Stimulated activated CD8-positive, alpha-beta memory T cell treated with anti-CD3 and anti-CD28 coated beads, Interleukin-15, amount 100 ng/mL, for 24 hours (primary cell): Measurements from ENCODE around the gene LTK.

Experiments
- DNase-seq: peaks from one replicate; pipeline ENCODE4 v3.0.0-alpha.2; 2020; ENCODE audit warnings: low read depth

The LTK gene

DNA sequence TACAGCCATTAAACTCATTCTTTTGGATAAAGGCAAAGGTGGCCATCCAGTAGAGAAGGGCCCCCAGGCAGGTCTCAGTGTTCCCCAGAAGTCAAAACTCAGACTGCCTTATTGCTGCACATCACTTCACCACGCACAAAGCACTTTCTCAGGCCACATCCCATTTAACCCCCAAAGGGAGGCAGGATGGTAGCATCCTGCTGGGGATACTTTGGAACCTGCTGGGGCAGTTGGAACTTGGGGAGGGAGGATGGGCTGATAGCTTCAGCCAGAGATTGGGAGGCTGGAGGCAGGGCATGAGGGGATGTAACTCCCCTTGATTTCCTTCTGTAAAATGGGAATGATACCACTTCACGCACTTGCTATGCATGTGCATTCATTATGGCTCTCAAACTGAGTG lies 15.0 kb downstream of the LTK start:
- DNase-seq, result no peak

DNA sequence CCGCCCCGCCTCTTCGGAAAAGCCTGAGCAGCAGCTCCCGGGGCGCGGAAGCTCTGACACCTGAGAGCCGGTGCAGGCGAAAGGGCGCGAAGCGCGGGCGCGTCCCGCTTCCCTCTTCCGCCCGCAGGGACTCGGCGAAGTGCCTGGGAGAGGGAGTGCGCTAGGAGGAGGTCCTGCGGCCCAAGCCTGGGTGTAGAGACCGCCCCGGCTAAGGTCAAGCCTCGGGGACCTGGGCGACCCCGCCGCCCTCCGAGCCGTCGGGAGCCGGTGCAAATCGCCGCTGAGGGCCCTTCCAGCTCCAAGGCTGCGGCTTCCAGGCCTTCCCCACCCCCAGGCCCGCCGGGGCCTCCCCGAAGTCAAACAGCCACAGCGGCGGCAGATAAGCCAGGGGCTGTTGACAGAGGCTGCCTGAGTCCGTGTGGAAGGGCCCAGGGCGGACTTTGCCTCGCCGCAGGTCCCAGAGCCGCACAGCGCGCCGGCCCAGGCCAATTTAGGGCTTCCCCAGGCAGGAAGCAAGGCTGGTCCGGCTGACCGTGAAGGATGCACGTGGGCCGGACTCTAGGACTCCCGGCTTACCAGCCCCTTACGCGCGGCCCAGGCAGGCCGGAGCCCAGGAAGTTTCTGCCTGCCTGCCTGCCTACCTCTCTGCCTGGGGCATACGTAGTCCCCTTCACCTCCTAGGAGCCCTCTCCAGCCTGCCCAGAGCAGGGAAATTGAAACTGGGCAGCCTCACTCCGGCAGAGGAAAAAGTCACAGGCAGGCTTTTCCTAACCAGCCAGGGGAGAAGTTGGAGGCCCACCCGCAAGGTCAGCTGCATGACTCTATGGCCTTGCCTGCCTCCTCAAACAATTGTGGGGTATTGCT lies 17.7 kb downstream of the LTK start:
- no peak for DNase-seq

DNA sequence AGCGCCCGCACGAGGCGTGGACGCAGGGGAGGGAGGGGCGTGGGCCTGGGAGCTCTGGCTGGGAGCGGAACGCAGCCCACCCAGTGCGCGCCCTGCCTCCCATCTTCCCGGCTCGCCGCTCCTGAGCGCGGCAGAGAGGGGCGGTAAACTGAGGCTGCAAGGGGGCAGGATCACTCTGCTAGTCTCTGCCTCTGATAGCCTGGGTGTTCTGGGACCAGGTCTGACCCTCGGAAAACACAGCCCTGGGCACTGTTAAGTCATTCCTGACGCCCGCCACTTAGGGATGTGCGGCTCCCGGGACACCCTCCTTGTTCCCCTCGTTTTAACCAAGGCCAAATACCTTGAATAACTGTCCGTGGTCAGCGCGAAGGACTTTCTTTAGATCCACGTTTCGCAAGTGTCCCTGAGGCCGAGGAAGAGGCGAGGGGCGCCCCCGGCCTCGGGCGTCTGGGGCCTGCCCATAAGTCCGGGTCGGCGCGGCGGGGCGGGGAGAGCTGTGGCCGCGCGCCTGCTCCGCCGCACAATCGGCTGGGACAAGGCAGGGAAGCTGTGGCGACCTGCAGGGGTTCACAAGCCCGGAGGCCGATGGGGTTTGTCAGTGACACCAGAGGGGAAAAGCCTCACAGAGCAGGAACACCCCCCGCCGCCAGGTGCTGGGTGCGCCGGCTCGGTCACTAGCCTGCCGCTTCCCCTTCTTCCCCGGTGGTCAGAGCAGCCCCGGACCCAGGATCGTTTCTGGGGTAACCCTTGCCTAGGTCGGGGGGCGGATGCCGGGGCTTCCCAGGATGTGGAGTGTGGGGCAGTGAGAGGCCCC lies 18.5 kb downstream of the LTK start:
- no peak for DNase-seq

DNA sequence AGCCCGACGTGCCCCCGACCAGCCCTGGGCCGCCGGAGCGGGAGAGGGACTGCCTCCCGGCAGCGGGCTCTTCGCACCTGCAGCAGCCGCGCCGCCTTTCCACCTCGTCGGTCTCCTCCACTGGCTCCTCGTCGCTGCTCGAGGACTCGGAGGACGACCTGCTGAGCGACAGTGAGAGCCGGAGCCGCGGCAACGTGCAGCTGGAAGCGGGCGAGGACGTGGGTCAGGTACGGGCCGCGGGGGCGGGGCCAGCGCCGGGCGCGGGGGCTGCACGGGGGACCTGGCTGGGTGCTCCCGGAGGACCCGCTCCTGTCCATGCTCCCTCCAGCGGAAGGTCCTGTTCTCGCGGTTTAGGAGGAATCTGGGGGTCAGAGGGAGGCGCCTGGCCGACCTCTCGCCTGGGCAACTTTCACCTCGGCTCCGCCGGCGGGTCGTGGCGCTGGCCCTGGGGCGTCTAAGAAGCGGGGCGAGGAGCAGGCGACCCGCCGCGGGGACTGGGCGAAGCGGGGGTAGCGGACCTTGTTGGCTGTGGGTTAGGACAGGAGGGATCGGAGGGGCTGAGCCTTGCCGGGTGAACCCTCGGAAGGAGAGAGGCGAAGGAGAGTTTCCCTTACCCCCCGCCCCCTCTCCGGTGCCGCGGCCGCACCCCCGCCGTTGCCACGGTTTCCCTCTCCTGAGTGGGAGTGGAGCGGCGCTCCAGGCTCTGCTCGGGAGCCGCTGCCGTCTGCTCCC lies 19.3 kb downstream of the LTK start:
- no peak for DNase-seq

DNA sequence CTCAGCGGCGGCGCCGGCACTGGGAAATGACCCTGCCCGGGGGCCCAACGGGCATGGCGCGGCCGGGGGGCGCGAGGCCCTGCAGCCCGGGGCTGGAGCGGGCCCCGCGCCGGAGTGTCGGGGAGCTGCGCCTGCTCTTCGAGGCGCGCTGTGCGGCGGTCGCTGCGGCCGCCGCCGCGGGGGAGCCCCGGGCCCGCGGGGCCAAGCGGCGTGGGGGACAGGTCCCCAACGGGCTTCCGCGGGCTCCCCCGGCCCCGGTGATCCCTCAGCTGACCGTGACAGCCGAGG lies 19.8 kb downstream of the LTK start:
- DNase-seq, result no peak

DNA sequence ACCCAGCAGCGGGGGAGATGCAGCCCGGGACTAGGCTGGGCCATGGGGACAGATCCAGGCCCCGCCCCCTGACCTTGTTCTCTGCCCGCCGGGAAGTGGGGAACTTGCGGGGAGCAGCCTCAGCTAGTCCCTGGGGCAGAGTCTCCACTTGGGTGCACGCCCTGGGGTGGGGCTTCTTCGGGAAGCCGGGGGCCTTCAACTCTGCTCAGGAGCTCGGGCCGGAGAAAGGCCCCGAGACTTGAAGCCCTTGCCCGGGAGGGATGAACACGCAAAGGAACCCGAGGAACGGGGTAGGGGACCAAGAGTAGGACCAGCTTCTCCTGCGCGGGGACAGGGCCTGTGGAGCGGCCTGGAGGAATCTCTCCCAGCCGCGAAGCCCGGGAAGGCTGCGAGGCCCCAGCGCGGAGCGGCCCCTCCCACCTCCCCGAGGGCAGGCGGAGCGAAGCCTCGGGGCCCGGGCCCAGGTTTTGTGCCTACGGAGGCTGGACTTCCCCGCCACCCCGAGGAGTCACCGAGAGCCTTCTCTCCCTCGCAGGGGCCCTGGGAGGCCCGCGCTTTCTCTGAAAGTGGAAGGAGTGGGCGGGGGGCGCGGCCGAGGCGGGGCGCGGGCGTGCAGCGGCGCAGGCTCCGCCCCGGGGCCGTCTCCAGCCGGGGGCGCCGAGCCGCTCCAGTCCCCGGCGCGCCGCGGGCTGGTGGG lies 20.3 kb downstream of the LTK start, which contains the start of gene ITPKA:
TSS of gene ITPKA (plus strand) at position 670 of the 697 bp plus-strand sequence. CDS start 54 bp downstream, outside the sequence.
- peak; percentile 68 for DNase-seq

DNA sequence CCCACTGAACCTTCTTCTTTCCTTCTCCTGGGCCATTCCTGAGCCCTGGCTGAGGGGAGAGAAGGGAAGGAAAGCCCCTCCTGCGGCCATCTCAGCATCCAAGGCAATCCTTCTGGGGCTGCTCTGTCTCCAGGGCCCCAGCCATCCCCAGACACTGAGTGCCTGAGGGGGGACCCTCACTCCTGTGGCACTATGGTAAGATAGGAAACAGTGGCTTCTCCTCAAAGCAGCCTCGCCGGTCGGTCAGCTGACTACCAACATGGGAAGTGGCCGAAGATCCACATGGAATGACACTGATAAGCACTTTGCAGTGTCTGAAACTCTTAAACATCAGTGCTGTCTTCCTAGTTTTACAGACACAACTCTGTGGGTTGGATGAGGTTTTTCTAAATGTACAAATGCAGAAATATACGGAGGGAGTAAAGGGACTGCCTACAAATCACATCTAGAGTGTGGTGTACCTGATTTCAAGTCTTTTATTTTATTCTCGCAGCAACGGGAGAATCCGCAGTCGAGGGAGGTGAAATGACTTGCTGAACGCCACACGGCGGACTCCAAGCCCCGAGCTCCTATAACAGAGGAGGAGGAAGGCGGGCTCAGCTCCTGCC lies 20.9 kb downstream of the LTK start:
- no peak for DNase-seq

DNA sequence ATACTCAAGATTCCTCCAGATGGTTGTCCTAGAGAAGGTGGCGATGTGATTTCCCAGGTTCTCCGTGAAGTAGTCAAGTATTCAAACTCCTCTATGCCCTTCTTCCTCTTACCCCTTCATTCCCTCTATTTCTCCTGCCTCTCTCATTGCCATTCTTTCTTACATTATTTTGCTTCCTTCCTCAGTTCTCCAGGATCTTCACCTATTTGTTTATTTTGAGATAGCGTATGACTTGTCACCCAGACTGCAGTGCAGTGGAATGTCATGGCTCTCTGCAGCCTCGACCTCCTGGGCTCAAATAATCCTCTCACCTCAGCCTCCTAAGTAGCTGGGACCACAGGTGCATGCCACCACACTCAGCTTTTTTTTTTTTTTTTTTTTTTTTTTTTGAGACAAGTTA lies 21.7 kb downstream of the LTK start:
- DNase-seq, result no peak

DNA sequence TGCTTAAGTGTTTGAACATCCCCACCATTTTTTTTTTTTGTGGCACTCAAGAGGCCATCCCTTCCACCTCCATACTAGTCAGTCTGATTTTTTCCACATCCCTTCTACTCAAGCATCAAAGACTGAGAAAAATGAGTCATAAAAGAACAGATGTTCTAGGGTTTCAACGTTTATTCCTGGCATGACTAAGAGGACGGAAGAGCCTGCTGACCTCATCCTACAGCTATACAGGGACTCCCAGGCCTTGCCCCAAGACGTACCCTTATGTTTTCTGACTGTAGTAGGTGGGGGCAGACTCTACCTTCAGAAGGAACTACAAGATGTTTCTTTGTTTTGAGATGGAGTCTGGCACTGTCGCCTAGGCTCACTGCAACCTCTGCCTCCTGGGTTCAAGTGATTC lies 23.3 kb downstream of the LTK start:
- no peak for DNase-seq

DNA sequence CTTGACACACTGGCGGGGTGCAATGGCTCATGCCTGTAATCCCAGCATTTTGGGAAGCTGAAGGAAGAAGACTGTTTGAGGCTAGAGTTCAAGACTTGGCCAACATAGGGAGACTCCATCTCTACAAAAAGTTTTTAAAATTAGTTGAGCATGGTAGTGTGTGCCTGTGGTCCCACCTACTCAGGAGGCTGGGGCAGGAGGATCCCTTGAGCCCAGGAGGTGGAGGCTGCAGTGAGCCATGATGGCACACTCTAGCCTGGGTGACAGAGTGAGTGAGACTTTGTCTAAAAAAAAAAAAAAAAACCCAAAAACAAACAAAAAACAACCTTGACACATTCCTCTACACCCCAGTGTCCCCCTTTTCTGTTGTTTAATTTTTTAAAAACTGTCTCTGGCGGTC lies 24.0 kb downstream of the LTK start:
- no peak for DNase-seq

DNA sequence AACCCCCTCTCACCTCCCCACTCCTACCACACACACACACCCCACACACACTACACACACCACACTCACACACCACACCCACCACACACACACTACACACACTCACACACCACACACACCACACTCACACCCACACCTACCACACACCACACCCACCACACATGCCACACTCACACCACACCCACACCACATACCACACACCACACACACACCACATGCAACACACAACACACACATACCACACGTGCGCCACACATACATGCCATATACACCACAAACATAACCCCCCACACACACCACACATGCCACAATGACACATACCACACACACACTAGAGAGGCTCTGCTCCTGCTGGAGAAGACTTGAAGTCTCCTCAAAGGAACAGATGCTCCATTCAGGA lies 25.8 kb downstream of the LTK start:
- DNase-seq, result no peak

DNA sequence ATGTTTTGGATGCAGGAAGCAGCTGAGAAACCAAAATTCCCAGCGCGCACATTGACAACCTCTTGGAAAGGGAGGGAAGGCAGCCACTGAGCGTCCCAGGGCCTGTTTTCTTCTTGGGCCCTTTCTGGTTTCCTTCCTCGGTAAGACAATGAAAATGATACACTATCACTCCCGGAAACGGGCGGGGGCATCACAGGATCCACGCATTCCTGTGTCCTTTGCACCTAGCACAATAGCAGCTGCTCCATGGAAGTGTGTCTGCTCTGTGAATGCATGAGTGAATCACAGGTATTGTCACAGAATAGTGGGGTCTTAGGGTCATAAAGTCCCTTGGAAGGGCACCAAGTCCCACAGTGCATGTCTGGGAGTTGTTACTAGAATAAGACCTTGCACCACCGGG lies 26.2 kb downstream of the LTK start:
- no peak for DNase-seq

DNA sequence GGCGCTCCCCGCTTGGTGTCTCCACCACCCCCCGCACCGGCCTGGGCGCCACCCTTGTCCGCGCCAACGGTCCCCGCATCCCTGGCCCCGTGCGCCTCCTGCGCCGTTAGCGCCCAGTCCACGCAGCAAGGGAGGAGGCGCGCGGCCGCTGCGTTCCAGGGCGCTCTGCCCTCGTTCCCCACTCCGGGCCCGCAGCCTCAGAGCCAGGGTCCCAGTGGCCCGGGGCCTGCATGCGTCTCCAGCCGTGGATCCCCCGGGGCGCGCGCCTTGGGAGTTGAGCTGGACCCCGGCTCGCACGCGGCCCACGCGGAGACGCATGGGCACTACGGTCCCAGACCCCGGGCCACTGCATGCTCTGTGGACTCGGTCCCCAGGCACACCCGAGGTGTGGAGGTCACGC lies 27.3 kb downstream of the LTK start:
- no peak for DNase-seq

DNA sequence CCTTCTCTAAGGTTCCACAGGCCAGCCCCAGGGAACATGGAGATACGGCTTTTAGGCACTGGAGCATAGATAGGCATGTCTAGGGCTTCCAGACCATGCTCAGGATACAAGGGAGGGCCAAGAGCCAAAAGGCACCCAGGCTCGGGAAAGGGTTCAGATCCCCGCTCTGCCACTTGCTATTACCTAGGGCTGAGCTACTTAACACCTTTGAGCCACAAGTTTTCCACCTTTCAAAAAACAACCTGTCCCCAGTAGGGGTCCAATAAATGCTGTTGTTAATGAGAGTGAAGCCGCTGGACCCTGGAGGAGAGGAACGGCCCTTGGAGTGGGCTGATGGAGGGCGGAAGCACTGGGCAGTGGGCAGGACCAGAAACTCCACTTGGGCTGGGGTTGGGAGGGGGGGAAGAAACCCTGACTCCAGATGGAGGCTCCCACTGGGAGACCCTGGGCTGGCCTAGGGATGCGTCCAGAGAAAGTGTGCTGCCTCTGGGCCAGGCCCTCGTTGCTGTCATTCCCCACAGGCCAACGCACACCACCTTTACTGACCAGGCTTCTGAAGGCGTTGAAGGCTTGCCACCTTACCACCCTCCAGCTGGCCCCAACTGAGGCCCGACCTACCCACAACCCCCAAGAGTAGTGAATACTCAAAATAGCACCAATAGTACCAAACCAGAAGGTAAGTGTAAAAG lies 28.5 kb downstream of the LTK start:
- no peak for DNase-seq

DNA sequence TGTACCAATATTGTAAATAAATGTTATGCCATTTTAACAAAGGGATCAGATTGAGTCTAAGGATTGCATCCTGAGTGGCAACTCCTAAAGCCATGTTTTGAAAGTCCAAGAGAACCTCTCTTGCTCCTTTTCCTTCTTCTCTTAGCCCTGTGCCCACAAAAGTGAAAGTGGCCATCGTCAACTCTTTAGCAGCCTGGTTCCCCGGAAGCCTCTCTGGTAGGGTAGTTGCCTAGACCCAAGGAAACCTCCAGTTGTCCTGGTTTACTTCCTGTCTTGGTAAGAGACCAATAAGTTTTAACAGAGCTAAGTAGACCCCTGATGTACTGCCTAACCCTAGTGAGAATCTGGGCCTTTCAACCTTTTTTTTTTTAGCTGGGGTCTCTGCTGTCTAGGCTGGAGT lies 30.1 kb downstream of the LTK start:
- DNase-seq, result no peak

DNA sequence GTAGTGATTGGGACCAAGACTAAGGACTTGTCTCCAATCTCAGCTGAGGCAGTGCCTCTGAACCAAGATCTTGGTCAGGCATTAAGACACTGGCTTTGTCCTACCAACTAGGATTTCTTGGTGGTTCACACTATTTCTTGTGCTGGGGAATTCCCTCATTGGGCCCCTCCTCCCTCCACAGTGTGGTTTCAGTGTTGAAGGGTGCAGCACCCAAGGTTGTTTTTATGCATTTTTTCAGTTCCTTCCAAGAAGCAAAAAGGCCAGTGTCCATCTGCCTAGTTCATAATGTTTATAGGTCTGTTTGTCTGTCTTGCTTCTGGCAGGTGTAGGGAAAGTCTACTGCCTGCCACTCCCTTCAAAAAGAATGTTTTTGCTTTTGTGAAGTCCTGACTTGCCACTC lies 30.5 kb downstream of the LTK start:
- DNase-seq, result no peak

DNA sequence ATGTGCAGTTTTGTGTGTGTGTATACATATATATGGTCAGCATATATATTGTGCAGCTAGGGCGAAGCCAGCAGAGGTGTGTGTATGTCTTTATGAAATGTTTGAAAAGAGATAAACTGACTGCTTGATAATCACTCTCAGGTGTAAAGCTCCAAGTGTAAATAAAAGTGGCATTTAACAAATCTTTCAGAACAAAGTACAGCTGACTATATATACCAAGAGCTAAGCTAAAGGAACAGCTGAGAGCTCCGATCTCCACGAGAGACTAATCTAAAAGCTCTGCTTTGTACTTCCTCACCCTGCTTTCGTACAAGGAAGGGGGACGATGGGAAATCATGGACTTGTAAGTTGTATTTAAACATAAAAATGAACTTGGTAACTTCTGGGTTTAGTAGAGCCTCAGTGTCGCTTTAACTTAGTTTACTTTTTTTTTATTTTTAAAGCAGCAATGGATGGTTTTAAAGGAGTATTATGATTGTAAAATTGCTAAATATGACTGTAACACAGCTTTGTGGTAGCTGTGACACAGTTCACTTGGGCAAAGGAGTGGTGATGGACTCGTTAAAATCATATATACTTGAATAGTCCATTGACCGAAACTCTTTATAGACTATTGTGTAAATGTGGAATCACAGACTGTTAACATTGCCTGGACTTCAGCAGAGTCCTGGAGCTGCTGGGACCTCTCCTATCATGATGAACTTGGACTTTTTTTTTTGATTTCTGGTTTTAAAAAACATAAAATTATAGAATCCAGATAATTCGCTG lies 31.3 kb downstream of the LTK start:
- DNase-seq, result no peak

DNA sequence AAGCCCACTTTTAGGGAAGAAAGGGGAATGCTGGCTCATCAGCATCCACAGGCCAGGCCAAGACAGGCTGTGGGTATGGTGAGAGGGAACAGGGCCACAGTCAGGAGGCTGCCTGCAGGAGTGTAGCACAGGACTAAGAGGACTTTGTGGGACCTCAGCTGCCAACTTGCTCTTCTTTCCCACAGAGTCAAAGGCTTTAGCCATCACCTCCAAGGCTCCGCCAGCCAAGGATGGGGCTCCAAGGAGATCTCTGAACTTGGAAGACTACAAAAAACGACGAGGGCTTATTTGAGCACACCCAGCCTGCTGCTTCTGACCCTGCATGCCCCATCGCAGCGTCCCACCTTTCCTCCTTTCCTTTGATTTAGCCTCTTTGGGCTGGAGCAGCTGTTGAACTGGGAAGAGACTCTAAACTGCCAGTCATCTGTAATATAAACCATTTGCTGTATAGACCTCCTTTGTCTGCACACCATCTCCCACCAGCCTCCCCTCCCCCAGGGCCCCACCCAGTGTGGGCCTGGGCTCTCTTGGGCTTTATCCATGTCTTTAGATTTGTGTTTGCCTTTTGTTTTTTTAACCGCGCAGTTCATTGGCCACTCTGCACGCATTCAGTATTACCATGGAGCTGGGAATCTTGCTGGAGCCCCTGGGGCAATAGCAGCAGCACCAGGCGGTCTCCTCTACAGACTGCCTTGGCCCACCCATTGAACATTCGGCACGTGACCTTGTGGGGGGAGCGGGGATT lies 33.1 kb downstream of the LTK start:
- no peak for DNase-seq

DNA sequence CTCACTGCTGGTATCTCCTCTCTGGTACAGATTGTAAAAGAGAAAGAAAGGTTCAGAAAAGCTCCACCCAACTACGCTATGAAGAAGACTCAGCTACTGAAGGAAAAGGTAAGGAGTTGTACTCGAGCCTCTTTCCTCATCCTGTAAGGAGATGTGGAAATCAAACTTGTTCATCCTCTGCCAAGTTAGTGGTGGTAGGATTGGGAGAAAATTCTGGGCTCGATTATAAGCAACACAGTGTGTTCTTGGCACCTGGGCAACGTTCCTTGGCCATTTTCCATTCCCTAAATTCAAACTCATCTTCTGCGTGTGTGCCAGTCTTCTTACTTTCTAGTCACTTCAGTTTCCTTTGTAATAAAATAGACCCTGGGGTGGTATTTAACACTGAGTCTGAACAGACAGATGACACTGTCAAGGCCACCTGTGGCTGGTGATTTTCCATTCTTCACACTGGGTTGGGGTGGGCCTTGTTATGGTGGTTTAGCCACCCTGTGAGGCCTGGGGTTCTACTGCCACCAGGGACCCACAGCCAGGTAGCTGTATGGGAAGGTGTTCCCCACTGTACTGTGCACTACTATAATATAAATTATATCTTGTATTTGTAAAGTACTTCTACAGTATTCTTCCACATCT lies 37.1 kb downstream of the LTK start:
- no peak for DNase-seq
